ENCODE data around the gene QSOX1.
A peak's percentile ranks its signal among the peaks of the same experiment; 100 is the strongest.

Gene QSOX1

GRCh38 chr1:180229483-180230415 is 75.1 kb downstream of the QSOX1 start, which contains the start of gene LHX4:
Gene LHX4 (plus strand): TSS chr1:180230264. CDS start chr1:180230530, 266 bp downstream.
- ChIA-PET POLR2A (no interaction called here), CTCF (interaction anchor here (1.2 kb wide), 1 partner anchor 251 kb away, joined by 4 read pairs; no protein-coding TSS in a partner anchor)
- peak within 1 kb of the TSS; percentile 52 for H3K4me3 ChIP-seq (ENCODE audit: low read depth, low read length)
- no peak for TF ChIP-seq CTCF (IDR thresholded peaks at IDR 0.05; ENCODE audit: insufficient read depth, low read length, missing control alignments)
- DNase-seq (ENCODE audit: low read depth, low spot score): no peak

- H3K4me3 ChIP-seq (ENCODE audit: low read depth, low read length): peak overlapping the region; percentile 52
- DNase-seq (ENCODE audit: low read depth, low spot score): no peak
- ChIA-PET POLR2A (no interaction called here), CTCF (interaction anchor here (1.2 to 1.7 kb wide), 2 partner anchors 251 to 253 kb away, joined by 4 to 5 read pairs; no protein-coding TSS in a partner anchor)
- no peak for TF ChIP-seq CTCF (IDR thresholded peaks at IDR 0.05; ENCODE audit: insufficient read depth, low read length, missing control alignments)
Measured at GRCh38 chr1:180230416-180230790, 75.7 kb downstream of the QSOX1 start.

- CTCF ChIA-PET: interaction anchor here (1.2 to 3.5 kb wide), 5 partner anchors 13 to 252 kb away, joined by 3 to 19 read pairs (median 5); no protein-coding TSS in a partner anchor
- POLR2A ChIA-PET: no interaction called here
- DNase-seq (ENCODE audit: low read depth, low spot score): no peak
- peak overlapping the region; percentile 52 for H3K4me3 ChIP-seq (ENCODE audit: low read depth, low read length)
- TF ChIP-seq CTCF (IDR thresholded peaks at IDR 0.05; ENCODE audit: insufficient read depth, low read length, missing control alignments): no peak
Measured at GRCh38 chr1:180230791-180231505, 76.3 kb downstream of the QSOX1 start.

- DNase-seq (ENCODE audit: low read depth, low spot score): no peak
- ChIA-PET CTCF (interaction anchor here (0.9 to 3.5 kb wide), 6 partner anchors 10 to 252 kb away, joined by 3 to 19 read pairs (median 5); no protein-coding TSS in a partner anchor), POLR2A (no interaction called here)
- peak overlapping the region; percentile 52 for H3K4me3 ChIP-seq (ENCODE audit: low read depth, low read length)
- no peak for TF ChIP-seq CTCF (IDR thresholded peaks at IDR 0.05; ENCODE audit: insufficient read depth, low read length, missing control alignments)
Measured at GRCh38 chr1:180231506-180231921, 76.8 kb downstream of the QSOX1 start.

- CTCF ChIA-PET: interaction anchor here (0.9 to 3.5 kb wide), 6 partner anchors 10 to 251 kb away, joined by 3 to 19 read pairs (median 5); no protein-coding TSS in a partner anchor
- no peak for DNase-seq (ENCODE audit: low read depth, low spot score)
- peak overlapping the region; percentile 8 for H3K4me3 ChIP-seq (ENCODE audit: low read depth, low read length)
- TF ChIP-seq CTCF (IDR thresholded peaks at IDR 0.05; ENCODE audit: insufficient read depth, low read length, missing control alignments): no peak
- POLR2A ChIA-PET: no interaction called here
Measured at GRCh38 chr1:180231936-180232335, 77.3 kb downstream of the QSOX1 start.
